ENCODE results near the gene GPATCH8. TPM values are rescaled to one million over a fixed set of nuclear protein-coding genes. Genes with fewer than 3 reads are reported as not detected.

GPATCH8 gene
- total RNA-seq, 1 donor from 2014 or later: 11.0 TPM

DNA sequence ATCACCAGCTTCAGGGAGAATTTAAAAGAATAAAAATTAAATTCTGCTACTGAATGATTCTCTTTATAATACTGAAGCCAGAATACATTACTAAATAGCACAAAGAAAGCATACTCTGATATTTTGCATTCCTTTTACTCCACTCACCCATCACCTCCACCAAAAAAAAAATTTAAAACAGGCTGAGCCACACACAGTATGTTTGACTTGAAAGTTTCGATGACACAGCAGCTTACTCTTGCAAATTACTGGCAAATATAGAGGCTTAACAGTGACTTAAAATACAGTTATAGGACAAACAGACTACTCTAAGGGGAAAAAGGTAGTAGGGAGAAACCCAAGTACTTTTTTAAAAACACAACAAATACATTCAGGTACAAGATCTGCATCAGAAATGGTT is 39.2 kb downstream of the GPATCH8 start:
- DNase-seq (ENCODE audit: low read depth, low spot score): no peak

GRCh38 chr17:44451832-44452231 is 51.4 kb downstream of the GPATCH8 start:
- DNase-seq (ENCODE audit: low read depth, low spot score): no peak

DNA sequence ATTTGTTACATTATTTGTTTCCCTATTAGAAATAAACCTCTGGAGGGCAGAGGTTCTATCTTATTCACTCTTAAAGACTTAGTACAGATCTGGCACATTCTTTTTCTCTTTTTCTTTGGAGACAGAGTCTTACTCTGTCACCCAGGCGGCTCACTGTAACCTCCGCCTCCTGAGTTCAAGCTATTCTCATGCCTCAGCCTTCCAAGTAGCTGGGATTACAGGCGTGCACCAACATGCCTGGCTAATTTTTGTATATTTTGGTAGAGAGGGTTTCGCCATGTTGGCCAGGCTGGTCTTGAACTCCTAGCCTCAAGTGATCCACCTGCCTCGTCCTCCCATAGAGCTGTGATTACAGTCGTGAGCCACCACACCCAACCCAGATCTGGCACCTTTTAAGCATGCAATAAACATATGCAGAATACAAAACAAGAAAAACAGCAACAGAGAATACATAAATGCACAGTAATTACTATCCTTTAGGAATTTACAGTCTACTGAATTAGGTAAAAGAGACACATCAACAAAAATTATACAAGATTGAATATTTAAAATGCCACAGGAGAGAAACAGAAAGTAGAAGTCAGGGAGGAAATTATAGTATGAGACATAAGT is 52.1 kb downstream of the GPATCH8 start:
- no peak for DNase-seq (ENCODE audit: low read depth, low spot score)

DNA sequence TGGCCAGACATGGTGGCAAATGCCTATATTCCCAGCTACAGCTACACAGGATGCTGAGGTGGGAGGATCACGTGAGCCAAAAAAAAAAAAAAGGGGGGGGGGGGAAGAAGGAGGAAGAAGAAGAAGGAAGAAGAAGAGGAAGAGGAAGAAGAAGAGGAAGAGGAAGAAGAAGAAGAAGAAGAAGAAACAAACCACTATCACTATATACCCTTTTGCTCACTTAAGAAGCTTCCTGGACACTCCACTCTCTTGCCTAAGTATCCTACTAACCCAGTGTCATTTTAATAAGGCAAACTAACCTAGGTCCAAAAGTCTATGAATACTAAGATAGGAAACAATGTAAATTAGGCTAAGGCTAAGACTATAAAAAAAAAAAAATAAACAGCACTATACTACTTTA is 54.8 kb downstream of the GPATCH8 start:
- no peak for DNase-seq (ENCODE audit: low read depth, low spot score)

- DNase-seq (ENCODE audit: low read depth, low spot score): no peak
Observed at GRCh38 chr17:44444735-44445105, 58.5 kb downstream of the GPATCH8 start.

DNA sequence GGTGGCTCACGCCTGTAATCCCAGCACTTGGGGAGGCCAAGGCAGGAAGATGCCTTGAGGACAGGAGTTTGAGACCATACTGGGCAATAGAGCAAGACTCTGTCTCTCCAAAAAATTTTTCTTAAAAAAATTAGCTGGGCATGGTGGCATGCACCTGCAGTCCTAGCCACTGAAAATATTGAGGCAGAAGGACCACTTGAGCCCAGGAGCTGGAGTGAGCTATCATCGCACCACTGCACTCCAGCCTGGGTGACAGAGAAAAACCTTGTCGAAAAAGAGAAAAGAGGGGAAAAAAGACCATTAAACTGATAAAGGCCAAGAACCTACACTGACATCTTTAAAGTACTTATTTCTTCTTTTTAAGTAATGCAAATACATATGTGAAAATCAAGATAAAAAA is 60.4 kb downstream of the GPATCH8 start:
- no peak for DNase-seq (ENCODE audit: low read depth, low spot score)

DNA sequence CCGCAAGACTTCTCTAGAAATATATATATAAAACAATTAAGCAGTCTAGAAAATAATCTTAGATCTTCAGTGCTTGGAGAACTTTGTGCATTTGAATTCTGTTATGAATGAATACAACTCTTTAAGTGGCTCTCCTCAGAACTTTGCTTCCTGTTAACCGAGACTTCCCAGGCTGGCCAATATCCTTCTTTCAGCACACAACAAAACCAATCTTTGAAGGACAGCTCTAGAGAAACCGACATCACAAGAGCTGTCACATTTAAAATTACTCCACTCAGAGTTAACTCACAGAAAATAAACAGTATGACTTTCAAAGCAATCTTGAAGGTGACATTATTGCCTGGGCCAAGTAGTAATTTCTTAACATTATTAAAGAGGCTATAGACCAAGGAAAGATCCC is 64.0 kb downstream of the GPATCH8 start:
- no peak for DNase-seq (ENCODE audit: low read depth, low spot score)

- DNase-seq (ENCODE audit: low read depth, low spot score): no peak
Observed at GRCh38 chr17:44438636-44439035, 64.6 kb downstream of the GPATCH8 start.

- no peak for DNase-seq (ENCODE audit: low read depth, low spot score)
Observed at GRCh38 chr17:44436336-44436735, 66.9 kb downstream of the GPATCH8 start.

GRCh38 chr17:44432254-44433157 is 70.7 kb downstream of the GPATCH8 start:
- no peak for DNase-seq (ENCODE audit: low read depth, low spot score)

DNA sequence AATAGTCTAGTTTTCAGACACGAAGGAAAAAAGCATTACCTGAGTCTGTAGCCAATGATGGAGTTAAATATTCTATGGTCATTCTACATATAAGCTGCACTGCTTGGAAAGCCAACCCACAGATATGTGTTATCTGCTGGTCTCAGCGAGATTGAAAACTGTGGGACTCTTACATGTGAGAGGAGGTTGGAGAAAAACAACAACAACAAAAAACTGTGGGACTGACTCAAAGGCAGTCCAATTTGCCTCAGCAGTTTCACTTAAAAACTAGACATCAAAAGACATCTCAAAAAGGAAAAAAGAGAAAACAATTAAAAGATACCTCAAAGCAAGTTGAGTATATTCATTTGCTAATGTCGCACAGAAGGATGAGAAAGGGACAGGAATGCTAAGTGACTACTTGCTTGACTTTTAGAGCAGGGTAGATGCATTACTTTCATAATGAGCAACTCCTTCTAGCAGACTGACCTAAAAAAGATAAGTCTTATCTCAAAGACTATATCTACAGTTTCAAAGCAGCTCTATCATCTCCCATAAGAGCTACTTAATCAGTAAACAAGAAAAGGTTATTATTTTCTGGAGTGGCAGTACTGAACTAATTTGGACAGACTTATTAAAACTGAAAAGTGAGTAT is 78.3 kb downstream of the GPATCH8 start:
- no peak for DNase-seq (ENCODE audit: low read depth, low spot score)

DNA sequence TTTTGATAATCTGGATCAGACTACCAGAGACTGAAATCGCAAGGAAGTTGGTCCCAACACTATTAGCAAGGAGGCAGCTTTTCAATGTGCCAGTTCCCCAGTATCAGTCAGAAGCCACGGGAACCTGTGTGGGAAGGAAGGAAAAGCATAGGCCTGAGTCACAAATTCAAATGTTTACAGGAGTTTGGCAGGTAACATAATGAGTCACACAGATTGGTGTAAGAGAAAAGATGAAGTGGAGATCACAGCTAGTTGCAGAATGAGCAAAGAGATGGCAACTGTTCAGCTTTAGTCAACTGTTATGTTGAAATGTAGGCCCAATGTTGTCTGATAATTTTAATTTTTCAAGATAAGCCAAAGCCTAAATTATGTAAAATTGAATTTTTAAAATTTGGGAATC is 85.7 kb downstream of the GPATCH8 start:
- no peak for DNase-seq (ENCODE audit: low read depth, low spot score)

DNA sequence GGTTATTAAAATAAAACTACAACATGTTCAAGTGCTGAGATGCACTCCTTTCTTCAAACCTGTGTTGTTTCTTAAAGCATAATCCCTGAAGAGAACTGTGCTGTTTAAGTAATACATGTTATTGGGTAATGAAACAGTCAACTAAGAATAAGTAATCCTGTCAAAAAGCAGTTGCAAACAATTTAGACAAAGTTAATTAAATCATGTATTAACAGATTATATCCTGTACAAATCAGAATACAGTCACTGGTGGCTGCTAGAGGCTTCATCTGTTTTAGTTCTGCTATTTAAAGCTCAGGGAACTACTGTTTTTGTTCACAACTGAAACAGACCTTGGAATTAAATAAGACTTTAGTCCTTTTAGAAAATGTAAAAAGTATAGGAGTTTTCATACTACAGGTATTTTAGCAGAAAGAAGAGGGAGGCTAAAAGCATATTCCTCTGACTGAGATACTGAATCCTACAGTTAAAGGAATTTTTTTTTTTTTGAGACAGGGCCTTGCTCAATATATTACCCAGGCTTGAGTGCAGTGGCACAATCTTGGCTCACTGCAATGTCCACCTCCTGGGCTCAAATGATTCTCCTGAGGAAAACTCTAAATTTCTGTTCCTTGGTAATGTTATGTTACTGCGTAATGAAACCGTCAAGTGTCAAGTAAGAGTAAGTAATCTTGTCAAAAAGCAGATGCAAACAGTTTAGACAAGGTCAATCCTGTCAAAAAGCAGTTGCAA is 86.5 kb downstream of the GPATCH8 start:
- no peak for DNase-seq (ENCODE audit: low read depth, low spot score)

GRCh38 chr17:44414394-44415155 is 88.6 kb downstream of the GPATCH8 start:
- DNase-seq (ENCODE audit: low read depth, low spot score): no peak

DNA sequence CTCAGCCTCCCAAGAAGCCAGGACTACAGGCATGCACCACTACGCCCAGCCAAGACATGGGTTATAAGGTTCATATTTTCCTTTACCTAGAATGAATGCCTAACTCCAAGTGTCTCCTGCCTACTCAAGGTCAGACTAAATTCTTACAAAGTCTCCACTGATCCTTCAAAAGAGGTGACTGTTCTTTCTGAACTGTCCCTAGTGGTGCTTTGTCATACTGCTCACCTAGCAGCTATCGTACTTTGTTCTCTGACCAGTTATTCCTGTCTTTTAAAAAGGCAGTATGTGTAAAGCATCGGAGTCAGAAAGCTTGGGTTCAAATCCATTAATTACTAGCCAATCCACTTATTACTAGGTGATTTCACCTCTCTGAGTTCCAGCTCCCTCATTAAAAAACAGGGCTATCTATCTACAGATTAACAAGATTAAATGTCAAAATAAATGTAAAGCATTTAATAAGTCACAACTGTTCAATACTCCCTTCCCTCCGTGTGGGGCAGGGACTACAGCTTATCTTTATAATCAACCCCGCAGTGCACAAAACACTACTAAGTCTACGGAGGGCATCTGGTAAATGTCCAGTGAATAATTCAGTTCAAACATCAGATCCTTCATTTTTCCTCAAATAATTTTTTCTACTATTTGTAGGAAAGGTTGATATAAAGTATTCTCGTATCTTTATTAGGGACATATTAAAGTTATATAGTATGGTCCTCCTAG is 93.7 kb downstream of the GPATCH8 start:
- no peak for DNase-seq (ENCODE audit: low read depth, low spot score)

DNA sequence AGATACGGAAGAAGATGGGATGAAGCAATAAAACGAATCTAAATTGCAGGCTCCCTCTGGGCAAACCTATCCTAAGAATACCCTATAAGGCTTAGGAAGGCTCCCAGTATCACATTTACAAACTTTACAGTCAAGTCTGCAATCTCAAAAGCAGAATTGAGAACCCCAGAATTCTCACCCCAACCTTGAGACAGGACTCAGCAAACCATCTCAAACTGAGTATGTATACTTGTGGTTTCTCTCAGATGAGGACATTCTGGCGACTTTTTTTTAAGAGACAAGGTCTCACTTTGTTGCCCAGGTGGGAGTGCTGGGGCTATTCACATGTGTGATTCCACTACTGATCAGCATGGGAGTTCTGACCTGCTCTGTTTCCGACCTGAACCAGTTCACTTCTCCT is 94.4 kb downstream of the GPATCH8 start:
- DNase-seq (ENCODE audit: low read depth, low spot score): no peak

- DNase-seq (ENCODE audit: low read depth, low spot score): no peak
Observed at GRCh38 chr17:44402564-44403172, 100.5 kb downstream of the GPATCH8 start.

- DNase-seq (ENCODE audit: low read depth, low spot score): no peak
Observed at GRCh38 chr17:44400226-44400847, 102.9 kb downstream of the GPATCH8 start.
